Effector CD8-positive, alpha-beta T cell (primary cell): ENCODE measurements around the gene TLL2.

Experiments used
- DNase-seq: peaks from one replicate; lab custom pipeline; 2025; lab: John Stamatoyannopoulos, UW

TLL2 gene

DNA sequence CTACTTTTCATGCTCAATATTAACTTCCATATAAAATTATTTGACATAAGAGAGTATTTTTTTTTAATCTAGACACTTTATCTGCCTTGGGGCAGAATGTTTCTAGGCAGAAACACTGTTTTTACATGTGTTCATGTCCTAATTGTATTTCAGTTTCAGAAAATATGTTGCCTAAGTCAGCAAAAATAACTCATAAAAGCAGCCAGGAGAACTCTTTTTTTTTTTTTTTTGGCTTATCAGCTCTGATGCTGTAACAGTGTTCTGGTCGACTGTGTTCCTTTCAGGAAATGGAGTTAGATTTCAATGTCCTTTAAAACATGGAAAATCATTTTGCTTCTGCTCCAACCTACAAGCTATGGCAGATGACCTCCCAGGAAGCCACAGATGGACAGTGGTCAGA lies 91.7 kb downstream of the TLL2 start:
- no peak for DNase-seq

DNA sequence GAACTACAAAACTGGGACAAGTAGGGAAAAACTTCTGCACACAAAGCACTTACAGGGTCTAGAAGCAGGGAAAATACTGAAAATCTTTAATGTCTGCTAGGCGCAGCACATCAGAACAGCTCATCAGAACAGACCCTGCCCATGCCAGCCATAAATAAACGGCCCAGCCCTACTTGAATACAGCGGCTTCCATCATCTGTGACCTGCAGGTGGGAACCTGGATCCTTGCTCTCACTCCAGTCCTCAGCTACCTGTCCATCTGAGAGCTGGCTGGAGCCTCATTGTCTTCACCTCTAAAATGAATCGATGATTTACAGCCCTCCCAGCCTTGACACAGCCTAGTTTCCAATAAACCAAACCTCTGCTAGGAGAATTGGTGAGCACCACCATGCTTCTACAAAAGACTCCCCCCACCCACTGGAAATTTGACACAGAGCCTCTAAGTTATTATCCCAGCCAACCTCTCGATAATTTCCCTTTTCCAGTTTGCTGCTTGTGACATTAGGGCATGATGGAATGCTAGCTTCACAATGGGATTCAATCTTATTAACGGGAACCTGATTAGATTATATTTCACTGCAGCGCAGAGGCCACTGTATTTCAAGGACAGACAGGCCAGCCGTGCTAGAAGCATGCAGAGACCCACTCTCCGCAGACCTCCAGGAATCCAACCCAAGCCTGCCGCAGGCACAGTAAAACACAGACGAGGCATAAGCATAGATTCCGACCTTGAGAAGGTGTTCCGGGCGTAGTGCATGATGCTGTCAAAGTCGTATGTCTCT lies 93.3 kb downstream of the TLL2 start:
- DNase-seq, result no peak

DNA sequence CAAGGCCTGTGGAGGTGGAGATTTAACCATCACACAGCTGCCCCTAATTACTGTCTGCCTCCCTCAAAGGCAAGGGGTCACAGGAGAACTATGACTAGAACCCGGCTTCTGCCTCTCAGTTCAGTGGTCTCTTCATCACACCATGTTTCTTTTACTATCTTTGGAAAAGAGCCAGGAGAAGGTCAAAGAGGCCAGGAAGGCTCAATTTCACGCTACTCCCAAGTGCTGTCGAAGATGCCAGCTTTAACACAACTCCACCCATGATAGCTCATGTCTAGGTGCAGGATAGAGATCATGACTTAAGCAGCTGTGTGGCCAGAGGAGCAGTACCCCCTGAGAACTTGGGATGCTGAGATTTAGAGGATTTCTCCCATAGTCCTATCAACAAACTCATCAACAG lies 94.4 kb downstream of the TLL2 start:
- DNase-seq, result no peak

DNA sequence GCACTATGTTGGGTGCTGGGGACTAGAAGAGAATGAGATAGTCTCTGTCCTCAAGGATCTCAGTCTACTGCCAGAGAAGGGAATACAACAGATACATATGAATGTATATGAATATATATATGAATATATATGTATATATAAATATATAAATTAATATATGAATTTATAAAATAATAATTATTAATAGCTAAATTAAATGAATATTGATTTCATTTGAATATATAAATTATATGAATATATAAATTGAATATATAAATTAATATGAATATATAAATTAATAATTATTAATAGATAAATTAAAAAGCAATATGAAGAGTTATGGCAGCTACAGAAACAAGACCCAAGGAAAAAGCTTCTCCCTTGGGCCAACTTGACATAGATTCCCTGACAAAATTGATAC lies 95.1 kb downstream of the TLL2 start:
- no peak for DNase-seq

DNA sequence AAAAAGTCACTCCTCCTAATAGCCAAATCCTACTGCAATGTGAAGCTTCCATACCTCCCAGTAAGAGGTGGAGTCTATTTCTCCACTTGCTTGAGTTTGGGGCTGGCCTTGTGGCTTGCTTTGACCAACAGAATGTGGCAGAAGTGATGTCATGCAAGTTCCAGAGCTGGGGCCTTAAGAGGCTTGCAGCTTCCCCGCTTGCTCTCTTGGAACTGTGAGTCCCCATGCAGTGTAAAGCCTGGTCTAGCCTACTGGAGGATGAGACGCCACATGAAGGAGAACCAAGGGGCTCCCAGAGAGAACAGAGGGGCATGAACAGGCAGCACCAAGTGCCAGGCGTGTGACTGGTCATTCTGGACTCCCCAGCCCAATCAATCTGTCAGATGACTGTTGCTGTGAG lies 96.3 kb downstream of the TLL2 start:
- no peak for DNase-seq

DNA sequence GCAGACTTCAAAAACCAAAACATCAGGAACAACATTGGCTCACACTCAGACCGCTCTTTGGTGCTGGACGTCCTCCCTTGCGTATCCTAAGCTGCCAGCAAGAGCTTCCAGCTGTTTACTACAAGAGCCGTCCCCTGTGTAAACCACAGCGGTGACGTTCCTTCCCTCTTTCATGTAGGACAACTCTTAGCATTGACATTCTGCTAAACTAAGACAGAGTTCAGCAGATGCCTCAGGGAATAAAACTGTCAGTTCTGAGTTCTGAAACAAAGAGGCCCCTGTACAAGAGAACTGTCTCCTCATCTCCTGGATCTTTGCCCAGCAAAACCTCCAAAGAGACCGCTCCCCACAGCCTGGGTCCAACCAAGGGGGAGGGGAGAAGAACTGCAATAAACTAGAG lies 97.1 kb downstream of the TLL2 start:
- no peak for DNase-seq

DNA sequence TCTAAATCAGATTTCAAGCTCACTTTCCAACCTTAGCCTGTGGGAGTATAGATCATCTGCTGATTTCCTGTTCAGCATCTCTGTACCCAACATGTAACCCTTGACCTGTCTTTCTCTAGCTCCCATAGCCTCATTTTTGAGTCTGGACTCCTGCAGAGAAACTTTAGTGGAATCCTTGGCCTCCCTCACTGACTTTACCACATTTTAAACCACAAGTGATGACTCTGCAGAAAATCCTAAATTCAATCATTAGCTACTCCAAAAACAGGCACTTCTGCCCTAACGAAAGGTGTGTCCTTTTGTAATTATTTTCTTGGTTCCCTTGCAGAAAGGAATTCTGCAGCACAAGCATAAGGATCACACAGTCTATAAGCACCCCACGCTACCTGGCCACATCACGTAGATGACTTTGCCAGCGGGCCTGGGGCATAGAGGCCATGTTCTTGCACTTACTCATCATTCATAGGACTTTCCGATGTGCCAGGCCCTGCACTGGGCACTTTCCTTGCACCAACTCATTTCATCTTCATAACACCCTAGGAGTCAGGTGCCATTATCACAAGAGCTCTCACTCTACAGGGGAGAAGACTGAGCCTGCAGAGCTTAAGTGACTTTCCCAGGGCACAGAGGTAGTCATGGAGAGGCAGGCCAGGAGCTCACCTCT lies 97.7 kb downstream of the TLL2 start:
- DNase-seq, result no peak

DNA sequence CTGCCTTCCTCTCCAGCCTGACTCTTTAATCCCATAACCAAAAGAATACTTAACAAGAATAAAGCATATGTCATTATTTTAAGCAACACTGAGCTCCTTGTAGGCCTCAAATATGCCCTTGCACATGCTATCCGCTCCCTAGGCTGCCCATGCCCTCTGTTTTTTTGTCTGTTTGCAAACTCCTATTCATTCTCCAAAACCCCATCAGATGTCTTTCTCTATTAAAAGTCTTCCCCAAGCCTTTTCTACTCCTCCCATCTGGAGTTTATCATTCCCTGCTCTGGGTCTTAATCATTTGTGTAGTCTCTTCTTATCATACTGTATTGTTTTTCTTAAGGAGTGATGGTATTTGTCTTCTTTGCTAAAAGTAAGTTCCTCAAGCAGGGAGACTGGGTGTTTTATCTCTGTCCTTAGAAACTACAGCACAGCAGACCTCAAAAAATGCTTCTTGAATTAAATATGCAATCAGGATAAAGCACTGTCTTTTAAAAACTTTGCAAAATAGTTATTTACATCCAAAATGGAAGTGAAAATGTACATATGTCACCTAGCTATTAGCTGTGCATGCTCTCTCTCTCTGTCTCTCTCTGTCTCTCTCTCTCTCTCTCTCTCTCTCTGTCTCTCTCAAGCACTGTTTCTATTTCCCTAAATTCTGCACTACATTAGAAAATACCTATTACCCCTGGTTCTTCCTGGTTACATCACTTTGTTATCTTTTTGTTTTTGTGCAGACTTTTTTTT lies 98.4 kb downstream of the TLL2 start:
- no peak for DNase-seq

DNA sequence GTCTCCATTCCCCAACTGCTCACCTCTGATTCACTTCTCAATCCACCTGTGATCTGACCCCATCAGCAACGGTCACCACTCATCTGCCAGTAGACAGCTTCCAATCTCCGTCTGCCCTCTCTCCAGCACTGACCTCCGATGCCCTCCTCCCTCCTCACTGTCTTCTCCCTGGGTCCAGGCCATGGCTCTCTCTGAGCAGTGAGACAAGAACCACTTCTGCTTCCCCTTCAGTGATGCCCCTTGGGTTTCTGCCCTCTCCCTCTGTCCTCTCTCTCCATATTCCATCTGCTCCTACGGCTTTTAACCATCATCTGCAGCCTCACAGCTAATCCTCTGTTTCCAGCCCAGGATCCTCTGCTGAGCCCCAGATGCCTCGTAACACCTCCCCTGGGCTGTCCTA lies 99.4 kb downstream of the TLL2 start:
- no peak for DNase-seq

DNA sequence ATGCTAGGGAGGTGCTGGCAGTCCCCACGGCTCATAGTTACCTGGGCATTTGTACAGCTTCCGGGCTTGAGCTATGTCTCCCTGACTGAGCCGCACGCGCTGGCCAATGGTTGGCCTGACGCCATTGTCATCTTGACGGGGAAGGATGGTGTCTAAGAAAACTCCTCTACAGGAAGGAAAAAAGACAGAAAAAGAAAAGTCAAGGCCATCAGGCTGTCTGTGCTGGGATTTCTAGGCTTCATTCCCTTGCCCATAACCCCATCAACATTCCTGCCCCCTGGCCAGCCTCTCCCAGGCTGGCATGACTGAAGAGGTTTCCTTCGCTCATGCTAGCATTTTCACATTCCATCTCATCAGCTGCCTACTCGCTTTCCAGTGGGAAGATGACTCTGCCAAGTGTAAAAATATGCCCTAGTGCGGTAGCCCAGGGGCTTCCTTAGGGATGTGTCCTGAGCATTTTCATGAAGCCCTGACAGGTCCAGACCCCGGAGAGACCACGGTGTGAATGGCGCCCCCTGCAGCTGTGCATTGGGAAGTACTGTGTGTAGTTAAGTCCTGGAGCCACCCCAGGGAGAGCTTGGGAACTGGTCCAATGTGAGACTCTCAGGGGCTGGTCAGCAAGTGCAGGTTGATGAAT lies 100.5 kb downstream of the TLL2 start:
- DNase-seq, result no peak

DNA sequence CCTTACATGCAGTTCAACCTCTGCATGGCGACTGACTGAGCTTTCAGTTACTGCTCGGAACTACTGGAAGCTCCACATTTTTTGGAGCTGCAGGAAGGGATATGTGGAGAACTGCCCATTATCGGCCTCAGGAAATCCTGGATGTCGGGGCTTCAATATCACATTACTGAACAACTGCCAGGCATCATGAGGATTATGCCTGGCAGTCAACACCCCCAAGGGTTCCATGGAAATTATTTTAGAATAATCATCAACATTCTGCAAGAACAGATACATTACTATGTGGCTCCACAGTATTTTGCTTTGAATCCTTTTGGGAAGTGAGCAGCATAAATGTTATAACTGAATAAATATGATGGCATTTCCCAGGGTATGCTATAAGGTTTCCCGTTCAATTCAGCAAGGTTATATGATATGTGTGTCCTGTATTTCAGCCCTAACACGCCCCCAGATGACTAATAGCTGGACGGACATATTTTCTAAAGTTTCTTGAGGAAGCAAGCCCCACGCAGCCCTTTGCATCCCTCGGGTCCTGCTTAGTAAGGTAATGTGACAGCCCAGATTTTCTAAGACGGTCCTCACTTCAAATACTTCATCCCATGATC lies 101.9 kb downstream of the TLL2 start:
- DNase-seq, result no peak

DNA sequence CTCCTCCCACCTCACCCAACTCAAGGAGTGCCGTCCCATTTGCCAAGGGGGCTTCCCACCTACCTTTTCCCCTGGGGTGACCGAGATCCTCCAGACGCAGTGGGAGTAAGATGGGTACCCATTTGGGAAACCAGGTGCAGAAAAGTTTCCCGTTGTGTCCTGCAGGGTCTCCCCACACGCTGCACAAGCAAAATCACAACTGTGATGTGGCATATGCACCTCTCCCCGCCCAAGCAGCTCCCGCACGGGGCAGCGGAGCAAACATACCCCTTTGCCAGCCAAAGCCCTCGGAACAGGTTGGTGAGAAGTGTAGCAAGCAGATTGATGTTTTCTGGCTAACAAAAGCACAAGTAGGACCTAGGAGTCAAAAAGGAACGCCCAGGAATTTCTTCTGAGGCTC lies 103.4 kb downstream of the TLL2 start:
- no peak for DNase-seq

DNA sequence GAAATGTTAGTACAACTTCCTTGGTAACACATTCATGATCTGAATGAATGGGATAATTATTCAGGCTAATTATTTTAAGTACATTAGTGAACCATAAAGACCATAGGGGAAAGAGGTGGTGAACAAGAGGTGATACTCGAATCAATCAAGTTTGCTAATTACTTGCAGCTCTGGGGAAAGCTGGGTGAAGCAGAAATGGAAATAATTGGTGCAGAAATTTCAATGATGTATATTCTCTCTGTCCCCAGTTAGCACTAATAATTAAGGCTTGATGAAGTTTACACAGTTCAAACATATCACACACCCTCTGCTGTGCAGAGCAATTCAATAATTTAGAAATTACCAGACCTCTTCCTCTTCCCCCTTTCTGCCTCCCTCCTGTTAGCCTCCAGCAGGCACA lies 105.5 kb downstream of the TLL2 start:
- no peak for DNase-seq

DNA sequence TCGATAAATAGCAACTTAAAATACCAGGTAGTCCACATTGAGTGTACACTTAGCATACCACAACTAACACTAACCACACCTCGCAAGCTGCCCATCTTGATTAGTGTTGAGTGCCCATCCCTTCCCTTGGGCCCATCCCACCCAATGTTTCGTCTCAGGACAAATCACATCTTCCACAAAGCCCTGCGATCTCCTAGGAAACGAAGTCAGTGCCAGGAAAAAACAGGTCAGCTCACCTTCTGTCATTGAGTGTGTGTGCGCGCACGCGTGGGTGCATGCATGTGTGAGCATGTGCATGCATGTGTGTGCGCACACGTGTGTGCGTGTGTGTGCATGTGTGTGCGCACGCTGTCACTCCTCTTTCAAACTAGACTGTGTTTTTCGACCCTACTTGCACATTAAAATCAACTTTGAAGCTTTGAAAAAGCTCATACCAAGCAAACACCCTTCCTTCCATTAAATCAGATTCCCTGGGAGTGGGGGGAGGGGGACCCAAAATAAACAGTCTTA lies 106.1 kb downstream of the TLL2 start:
- no peak for DNase-seq

DNA sequence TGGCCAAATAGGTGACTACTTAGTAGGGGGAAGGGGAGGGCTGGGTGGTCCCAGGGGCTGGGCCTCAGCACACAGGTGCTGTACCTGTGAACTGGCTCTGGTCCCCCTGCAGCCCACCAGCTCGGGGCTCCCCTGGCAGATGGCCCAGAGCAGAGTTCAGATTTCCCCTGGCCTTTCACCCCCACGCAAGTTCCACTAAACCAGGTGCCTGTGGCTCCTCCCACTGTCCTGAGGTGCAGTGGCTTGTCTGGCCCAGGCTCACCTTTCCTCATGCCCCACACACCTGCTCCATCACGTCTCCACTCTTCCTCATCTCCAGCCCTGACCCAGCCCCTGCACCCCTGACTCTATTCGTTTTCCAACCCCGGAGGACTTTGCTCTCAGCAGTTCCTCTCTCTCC lies 107.6 kb downstream of the TLL2 start:
- DNase-seq, result no peak

DNA sequence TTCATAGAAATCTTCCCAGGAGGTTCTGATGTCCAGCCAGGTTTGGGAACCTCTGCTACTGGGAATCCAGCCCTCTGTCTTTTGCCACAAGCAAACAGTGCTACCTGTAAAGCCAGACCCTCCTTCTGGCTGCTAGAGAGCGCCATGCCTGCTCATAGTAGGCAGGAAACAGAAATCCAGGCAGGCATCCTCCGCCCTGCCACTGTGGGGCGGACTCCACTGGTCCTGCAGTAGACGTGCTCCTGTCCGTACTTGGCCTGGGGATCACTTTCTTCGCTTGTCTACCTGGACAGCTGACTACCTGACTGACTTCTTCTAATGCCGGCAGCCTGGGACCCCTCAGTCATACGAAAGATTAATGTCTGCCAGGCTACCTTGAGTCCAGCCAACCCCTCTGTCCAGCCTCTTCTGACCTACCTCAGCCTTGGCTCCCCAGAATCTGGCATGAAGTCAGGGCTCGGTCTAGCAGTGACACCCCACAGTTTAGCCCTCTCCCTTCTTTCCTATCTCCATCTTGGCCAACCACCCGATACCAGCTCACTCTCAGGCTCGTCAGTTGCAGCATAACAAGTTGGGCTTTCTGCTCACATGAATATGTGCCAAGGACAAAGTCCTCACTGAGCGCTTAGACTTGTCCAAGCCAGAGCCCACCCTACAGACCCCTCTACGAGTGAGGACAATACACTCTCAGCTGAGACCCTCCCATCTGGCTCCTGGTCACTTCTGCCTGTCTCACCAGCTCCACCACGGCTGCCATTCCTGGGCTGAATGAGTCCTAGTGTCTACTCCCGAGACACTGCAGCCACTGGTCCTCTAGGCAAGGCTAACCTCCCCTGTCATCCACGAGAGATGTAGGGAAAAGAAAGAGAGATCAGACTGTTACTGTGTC lies 111.1 kb downstream of the TLL2 start:
- no peak for DNase-seq

DNA sequence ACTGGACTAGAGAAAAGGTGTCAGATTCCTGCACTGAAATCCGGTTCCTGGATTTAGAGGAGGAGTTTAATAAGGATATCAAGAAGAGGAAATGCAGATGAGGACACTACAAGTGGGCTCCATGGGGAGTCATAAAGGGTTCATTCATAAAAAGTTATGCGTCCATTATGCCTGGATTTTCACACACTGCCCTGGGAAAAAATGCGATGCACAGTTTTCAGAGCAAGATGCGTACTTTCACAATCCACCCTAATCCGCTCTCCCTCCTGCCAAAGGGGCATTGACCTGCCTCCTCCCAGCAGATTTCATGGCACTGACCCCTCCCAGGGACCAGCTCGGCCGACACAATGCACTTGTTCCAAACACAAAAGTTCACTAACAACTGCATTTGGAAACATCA lies 112.7 kb downstream of the TLL2 start:
- no peak for DNase-seq

DNA sequence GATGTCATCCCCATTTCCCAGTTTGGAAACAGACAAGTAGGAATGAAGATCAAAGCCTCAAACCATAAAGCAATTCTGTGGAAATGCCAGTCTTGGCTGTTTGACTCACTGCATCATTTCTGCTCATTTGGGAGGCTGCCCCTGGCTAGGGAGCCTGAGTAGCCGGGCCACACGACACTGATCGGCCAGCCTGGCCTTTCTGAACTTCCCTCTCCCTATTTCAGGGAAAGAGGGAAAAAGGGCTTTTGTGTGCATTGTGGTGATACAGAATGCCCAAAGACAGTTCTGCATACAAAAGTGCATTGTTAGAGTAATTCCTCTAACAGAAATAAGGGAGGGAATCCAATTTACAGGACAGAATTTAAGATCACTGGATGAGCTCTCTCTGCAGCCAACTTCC lies 113.3 kb downstream of the TLL2 start:
- no peak for DNase-seq

DNA sequence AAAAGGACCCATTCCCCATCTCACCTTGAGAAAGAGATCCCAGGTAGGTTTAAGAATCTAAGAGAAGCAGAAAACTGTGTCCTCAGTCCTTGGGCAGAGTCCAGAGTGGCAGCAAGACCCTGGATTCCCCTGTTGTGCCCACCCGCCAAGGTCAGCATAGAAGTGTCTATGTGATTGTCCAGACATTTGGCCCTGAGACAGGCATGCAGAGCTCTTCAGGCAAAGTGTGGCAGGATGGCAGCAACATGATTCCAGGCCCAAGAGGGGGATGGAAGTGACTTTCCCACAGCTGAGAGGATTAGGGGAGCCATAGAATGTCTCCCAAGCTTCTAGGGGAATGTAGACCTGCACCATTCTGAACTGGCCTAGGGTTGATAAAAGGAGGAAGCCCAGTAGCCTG lies 115.8 kb downstream of the TLL2 start:
- DNase-seq, result no peak

DNA sequence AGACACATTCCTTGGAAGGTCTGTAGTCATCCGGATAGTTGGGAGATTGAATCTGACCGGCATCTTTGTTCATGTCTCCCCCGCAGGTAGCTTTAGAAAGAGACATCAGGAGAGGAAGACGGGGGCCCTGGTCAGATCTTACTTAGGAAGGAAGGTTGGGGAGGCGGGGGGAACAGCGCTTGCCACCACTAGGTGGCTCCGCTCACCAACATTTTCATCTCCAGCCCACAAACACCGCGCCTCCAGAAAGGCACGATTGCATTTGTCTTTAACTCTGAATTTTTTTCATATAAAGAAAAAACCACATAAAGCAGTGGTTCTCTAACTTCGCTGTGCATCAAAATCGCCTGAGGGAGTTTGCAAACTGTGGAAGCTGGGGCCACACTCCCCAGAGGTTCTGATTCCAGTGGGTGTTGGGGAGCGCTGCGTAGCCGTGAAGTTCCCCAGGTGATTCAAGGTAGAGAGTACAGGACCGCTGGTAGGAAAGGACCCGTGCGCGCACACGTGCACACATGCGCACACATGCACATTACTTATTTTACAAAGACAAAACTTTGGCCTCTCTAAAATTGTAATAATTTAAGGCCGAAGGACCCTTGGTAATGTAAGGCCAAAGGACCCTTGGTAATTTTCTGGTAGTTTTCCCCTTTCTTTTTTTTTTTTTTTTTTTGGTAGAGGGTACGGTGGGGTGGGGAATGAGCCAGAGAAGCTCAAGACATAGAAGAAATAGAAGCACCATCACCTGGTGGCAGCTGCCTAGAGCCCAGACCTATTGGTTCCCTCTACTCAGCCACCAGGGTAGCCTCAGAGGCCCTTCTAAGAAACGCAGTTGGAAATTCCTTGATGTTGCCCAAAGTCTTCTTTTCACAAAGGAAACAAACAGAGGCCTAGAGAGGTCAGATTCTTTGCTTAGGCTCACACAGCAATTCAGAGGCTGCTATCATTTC lies 117.5 kb downstream of the TLL2 start:
- peak; percentile 23 for DNase-seq
